ENCODE results near the gene C12orf76.
"Not testable (repeated sequence)": the region's sequence is repeated elsewhere in the genome, so short reads cannot be mapped to it uniquely, and the experiment has no call there.

The C12orf76 gene, protein sequence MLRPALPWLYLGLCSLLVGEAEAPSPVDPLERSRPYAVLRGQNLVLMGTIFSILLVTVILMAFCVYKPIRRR

DNA sequence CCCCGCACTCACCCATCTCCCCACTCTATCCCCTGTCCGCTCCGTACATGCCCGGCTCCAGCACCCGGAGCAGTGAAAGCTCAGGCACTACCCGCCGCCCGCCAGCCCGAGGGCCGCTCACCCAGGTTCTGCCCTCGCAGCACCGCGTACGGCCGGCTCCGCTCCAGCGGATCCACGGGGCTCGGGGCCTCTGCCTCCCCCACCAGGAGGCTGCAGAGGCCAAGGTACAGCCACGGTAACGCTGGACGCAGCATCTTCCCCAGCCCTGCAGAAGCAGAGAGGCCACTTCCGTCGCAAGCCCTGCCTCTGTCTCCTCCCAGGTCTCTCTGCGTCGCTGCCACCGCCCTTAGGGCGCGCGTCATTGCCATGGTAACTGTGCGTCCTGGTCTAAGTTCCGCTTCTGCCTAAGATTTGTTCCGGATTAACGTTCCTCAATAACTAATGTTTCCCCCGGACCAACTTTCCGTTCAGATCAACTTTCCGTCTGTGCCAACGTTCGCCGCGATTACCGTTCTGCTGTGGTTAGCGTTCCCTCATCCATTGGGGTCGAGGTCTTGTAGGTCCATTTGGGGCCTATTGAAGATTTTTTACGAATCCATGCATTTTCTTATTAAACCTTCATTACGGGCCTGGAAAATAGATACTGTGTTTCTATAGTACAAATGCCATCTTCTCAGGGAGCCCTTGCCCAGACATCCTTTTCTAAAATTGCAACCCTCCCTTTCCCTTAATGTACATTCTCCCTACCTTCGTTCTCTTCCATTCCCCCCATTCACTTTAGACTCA is at the start of gene C12orf76:
Gene C12orf76, minus strand, starts transcription at position 281 of the 786 bp plus-strand sequence. Its CDS starts 27 bp downstream, at position 254.
- DNase-seq (ENCODE audit: low read depth in 2 of 2, low spot score in 1 of 2): peak; percentile 72 to 82

DNA sequence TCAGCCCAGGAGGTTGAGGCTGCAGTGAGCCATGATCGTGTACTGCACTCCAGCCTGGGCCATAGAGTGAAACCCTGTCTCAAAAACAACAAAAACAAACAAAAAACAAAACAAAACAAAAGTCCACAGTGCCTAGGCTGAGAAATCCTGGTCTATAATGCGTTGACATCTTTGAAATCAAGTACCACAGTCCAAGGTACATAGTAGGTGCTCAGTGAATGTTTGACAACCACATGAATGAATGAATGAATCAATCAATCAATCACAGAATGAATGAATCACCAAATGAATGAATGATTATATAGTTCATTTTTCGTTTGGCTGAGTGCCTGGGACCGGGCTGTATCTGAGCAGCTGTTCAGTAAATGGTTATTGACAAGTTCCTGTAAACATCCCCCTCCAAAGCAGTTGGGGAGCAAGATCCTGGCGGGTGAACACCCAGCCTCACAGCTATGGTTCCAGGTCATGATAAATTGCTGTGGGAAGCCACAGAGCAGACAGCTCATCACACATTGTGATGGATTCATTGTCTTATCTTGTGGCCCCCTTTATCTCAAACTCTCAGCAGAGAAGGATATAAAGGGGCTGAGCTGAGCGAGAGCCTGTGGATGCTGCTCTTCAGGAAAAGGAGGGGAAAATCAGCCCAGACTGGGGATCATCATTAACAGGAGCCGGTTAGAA is 45.4 kb upstream of the C12orf76 start:
- no peak for DNase-seq (ENCODE audit: low read depth in 2 of 2, low spot score in 1 of 2)

DNA sequence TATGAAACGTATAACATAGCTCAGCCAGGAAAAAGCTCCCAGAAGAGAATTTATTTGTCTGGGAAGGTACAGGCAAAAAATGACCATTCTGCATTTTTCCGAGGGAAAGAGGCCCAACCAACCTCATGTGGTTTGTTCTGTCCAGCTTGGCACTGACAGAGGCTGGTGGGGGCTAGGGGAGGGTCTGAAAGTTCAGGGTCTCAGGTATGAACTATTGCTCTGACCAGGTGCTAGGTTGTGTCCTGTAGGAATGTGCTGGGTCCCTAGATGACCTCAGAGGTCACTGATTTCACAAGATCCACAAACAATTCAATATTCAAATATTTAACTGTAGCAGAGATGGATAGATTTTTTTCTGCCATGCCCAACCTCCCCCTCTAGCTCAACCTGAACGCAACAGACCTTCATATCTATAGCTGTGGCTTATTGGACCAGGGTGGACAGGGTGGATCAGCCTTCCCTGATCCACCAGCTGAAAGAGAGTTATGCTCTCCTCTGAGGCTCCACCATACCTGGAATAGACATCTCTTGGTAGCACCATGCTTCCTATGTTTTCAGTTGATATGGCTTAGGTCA is 42.9 kb upstream of the C12orf76 start:
- DNase-seq (ENCODE audit: low read depth in 2 of 2, low spot score in 1 of 2): no peak

DNA sequence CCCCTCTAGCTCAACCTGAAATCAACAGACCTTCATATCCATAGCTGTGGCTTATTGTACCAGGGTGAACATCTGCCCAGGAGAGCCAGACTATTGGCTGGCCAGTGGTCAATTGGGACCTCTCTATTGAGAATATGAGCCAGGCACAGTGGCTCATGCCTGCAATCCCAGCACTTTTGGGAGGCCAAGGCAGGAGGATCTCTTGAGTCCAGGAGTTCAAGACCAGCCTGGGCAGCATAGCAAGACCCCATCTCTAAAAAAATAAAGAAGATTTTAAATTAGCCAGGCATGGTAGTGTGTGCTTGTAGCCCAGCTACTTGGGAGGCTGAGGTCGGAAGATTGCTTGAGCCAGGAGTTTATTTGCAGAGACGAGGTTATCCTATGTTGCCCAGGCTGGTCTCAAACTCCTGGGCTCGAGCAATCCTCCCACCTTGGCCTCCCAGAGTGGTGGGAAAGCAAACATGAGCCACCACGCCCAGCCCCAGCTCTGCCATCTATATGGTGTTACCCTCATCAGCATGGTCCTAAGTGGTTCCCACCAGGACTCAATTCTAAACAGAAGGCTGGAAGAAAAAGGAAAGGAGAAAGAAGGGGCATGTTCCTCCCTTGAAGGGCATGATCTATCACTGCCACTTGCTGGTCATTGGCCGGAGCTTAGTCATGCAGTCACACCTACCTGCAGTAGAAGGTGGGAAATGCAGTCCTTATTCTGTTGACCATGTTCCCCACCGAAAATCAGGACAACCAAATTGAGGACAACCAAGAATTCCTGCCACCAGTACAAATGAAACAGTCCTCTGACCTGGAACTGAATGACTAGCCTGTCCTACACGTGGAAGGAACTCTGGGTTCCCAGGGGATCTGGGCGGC is 42.2 kb upstream of the C12orf76 start:
- DNase-seq (ENCODE audit: low read depth in 2 of 2, low spot score in 1 of 2): no peak

DNA sequence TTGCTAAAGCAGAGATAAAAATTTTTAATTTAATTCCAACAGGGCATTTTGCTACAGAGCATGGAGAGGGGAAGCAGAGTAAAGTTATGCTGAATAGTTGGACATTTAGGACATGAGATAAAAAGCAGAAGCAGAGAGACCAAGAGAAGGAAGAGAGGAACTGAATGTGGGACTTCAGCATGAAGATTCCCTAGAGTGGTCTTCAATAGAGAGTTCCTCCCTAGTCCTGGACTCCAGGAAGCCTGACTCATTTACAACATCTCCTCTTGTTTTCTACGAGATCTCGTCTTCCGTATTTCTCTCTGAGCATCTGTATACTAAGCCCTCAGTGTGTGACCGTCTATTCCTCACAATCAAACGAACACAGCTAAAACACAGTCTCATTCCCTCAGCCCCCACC is 40.6 kb upstream of the C12orf76 start:
- DNase-seq (ENCODE audit: low read depth in 2 of 2, low spot score in 1 of 2): no peak

DNA sequence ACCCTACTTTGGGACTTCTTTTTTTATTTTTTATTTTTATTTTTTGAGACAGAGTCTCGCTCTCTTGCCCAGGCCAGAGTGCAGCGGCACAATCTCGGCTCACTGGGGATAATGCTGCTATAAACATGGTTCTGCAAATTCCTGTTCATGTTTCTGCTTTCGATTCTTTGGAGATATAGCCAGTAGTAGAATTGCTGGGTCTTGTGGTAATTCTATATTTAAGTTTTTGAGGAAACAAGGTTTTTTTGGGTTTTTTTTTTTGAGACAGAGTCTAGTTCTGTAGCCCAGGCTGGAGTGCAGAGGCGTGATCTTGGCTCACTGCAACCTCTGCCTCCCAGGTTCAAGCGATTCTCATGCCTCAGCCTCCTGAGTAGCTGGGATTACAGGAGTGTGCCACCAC is 39.9 kb upstream of the C12orf76 start:
- not testable (repeated sequence) for DNase-seq (ENCODE audit: low read depth in 2 of 2, low spot score in 1 of 2)

DNA sequence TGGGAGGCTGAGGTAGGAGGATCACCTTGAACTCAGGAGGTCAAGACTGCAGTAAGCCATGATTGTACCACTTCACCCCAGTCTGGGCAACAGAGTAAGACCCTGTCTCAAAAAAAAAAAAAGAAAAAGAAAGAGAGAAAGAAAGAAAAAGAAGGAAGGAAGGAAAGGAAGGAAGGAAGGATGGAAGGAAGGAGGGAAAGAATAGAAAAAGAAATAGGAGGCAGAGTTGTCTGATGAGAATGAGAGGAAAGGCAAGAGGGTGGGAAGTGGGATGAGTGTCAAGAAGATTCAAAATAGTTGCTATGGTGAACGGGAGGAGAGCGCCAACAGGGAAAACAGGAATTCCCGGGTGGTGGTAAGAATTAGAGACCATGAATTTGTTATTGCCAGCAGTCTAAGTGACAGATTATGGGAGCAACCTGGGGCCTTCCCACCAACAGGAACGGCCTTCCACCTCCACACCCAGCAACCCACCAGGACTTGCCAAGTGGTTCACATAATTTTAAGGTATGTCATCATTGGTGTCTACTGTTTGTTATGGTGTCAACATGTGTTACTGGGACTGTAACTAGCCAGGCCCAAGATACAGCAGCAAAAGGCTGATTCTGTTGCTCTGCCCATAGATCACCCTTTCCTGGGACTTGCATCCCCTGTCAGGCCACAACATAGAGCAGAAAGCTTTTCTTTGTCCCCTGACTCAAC is 36.1 kb upstream of the C12orf76 start:
- no peak for DNase-seq (ENCODE audit: low read depth in 2 of 2, low spot score in 1 of 2)

DNA sequence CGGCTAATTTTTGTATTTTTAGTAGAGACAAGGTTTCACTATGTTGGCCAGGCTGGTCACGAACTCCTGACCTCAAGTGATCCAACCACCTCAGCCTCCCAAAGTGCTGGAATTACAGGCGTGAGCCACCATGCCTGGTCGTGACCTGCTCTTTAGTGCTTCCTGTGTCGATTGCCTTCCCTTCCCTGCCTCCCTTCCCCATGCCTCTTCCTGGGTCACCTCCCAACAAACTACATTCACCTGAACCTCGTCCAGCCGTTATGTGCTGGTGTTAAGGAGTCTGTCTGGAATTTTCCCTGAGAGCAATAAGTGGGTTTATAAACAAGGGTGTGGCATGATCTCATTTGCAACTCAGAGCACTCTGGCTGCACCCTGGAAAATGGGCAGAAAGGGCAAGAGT is 32.1 kb upstream of the C12orf76 start:
- DNase-seq (ENCODE audit: low read depth in 2 of 2, low spot score in 1 of 2): no peak

DNA sequence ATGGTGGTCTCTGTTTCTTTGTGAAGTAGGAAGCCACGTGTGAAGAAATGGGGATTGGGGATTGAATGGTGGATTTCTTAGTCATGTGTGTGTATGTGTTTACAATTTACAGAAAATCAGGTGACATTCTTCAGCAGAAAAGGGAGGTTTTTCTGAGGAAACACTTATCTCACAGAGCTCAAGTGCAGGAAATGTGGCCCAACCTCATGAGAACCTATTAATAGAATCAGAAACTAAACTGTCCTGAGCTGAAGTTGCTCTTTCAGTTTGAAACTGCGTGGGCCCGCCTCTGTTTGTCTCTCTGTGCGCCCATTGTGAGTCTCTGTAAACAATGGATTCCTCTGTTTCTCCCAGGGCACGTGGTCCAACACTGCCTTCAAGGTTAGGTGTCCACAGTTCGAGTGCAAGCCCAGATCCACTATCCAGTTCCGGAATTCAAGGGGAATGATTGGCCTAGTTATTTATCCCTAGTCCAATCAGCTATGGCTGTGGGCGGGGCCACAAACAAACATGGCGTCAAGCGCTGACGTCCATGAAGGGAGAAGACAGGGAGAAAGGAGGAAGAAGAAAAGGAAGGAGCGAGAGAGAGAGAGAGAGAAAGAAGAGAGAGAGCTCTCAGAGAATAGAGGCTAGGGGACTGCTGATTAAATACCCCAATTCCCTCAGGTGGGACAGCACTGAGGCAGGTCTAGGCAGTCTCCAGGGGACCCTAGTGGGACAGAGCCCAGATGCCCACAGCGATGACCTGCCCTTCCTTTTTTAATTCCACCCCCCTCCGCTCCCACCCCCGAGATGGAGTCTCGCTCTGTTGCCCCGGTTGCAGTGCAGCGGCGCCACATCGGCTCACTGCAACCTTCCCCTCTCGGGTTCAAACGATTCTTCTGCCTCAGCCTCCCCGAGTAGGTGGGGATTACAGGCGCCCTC is 31.4 kb upstream of the C12orf76 start:
- DNase-seq (ENCODE audit: low read depth in 2 of 2, low spot score in 1 of 2): peak; percentile 17 to 55

DNA sequence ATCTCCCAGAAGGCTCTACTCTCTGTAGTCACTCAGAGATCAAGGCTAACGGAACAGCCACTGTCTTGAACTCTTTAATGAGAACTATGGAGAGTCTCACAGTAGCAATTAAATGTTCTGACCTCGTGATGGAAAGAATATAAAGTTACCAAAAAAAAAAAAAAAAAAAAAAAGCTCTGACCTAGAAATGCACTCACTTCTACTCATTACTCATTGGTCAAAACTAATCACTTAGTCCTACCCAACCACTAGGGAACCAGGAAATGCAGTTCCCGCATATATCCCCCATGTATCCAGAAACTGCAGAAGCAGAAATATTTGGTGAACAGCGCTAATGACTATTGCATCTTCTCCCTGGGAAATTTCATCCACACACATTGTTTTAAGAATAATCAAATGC is 29.5 kb upstream of the C12orf76 start:
- DNase-seq (ENCODE audit: low read depth in 2 of 2, low spot score in 1 of 2): no peak

DNA sequence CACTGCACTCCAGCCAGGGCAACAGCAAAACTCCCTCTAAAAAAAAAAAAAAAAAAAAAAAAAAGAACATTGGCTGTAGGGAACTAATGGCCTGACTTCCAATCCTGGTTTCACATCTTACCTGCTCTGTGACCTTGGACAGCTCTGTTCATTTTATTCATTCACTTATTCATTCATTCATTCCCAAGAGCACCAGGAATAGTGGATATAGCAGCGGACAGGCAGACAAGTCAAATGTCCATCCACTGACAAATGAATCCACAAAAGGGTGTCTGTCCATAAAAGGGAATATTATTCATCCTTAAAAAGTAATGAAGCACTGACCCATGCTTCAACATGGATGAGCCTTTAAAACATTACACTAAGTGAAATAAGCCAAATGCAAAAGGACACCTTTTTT is 27.6 kb upstream of the C12orf76 start:
- no peak for DNase-seq (ENCODE audit: low read depth in 2 of 2, low spot score in 1 of 2)

DNA sequence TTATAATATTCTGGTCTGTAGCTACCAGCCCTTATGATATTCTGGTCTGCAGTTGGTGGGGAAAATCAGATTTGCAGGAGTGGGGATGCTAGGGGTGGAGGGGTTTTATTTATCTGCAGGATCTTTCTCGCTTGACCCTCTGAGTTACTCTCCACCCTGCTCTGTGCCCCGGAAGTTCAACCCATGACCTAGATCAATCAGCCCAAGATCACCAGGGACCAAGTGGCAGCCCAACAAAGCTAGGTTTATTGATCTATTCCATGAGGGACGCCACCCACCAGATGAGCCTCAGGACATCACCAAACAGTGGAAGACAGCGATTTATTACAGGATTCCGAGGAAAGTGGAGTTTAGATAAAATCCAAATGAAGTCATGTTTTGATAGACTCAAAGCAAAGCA is 25.8 kb upstream of the C12orf76 start:
- DNase-seq (ENCODE audit: low read depth in 2 of 2, low spot score in 1 of 2): no peak

DNA sequence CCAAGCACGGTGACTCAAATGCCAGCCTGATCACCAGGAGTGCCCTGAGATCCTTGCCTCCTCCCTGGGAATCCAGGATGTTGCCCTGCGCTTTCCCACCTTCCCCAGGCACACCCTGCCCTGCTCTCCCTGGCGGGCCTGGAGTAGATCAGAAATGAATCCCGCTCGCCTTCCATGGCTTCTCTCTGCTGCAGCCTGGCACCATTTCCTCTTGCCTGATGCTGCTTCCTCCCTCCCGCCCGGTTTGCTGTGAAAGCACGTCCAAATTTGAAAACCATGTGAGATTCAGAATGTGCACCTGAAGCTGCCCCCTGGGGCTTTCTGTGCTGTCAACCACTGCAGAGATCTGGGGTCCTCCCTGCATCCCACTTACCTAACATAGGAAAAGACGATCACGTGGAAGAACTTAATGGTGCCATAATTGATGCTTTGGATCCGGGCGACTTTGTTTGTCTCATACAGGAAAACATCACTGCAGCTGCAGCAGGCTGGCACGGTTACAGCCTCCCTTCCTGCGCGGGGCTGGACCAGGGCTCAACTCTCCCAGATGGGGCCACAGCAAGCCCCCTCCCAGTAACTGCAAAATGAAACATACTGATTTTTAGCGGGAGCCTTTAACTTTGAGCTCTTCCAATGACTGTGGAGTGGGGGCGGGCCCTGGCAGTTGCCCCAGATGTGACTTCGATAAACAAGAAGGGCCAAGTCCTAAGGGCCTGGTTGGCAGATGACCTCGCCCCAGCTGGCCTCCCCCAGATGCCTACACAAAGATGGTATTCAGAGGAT is 24.9 kb upstream of the C12orf76 start:
- no peak for DNase-seq (ENCODE audit: low read depth in 2 of 2, low spot score in 1 of 2)

DNA sequence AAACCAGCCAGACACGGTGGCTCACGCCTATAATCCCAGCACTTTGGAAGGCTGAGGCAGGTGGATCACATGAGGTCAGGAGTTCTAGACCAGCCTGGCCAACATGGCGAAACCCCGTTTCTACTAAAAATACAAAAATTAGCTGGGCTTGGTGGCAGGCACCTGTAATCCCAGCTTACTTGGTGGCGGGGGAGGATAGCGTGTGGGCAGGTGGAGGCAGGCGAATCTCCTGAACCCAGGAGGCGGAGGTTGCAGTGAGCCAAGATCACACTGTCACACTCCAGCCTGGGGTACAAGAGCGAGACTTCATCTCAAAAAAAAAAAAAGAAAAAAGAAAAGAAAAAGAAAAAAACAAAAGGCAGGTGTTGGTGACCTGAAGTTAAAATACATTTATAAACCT is 24.3 kb upstream of the C12orf76 start:
- not testable (repeated sequence) for DNase-seq (ENCODE audit: low read depth in 2 of 2, low spot score in 1 of 2)

DNA sequence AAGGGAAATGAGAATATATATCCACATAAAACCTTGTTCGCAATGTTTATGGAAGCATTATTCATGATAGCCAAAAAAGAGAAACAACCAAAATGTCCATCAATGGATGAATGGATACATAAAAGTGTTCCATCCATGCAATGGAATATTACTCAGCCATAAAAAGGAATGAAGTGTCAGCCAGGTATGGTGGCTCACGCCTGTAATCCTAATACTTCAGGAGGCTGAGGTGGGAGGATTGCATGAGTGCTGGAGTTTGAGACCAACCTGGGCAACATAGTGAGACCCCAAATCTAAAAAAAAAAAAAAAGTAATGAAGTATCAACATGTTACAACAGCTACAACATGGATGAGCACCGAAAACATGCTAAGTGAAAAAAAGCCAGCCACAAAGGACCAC is 23.6 kb upstream of the C12orf76 start:
- no peak for DNase-seq (ENCODE audit: low read depth in 2 of 2, low spot score in 1 of 2)

DNA sequence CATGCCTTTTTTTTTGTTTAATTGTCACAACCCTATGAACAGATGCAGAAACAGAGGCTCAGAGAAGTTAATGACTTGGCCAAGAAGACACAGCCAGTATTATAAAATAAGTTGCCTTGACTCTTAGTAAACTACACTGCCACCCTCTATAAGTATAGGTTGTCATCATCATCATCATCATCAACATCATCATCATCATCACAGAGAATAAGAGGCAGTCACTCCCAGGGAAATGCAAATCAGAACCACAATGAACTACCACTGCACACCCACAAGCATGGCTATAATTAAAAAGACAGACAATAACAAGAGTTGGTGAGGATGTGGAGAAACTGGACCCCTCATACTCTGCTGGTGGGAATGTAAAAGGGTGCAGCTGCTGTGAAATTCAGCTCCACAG is 23.2 kb upstream of the C12orf76 start:
- DNase-seq (ENCODE audit: low read depth in 2 of 2, low spot score in 1 of 2): no peak

DNA sequence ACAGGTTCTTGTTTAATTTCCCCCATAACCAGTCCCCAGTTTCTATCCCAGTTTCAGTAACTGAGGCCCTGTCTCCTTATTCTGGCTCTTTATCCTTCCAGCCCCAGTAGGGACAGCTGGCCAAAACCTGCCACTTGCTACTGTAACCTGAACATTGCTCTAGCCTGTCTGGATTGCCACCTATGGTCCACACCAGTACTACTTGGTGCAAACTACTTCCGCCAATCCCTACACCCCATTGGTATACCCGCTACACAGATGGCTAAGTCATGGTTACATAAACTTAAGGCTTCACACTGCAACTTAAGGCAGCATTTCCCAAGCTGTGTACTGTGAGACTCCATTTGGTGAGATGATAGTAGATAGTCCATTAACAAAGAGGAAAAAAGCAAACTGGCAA is 20.3 kb upstream of the C12orf76 start:
- DNase-seq (ENCODE audit: low read depth in 2 of 2, low spot score in 1 of 2): no peak

DNA sequence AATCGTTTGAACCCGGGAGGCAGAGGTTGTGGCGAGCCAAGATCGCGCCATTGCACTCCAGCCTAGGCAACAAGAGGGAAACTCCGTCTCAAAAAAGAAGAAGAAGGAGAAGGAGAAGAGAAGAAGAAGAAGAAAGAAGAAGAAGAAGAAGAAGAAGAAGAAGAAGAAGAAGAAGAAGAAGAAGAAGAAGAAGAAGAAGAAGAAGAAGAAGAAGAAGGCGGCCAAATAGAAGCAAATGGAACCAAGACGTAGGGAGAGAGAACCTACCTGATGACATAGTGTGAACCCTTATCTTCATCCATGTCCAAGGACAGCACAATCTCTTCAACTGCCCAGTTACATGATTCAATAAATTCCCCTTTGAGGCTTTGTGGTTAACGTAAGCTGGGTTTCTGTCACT is 19.8 kb upstream of the C12orf76 start:
- DNase-seq (ENCODE audit: low read depth in 2 of 2, low spot score in 1 of 2): not testable (repeated sequence)

DNA sequence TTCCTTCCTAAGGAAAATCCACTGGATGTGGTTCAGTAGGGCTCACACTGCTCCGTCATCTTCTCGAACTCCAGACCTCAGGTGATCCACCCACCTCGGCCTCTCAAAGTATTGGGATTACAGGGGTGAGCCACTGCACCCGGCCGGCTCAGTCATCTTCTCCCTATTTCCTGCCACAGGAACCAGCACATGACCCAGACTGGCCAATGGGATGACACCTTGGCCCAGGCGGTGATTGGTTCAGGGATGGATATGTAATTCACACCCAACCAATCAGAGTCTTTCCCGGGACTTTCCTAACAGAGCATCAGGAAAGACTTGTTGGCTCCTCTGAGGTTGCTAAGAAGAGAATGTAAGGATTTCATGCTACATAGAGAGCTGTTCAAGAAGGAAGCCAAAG is 19.2 kb upstream of the C12orf76 start:
- DNase-seq (ENCODE audit: low read depth in 2 of 2, low spot score in 1 of 2): no peak

All from stimulated activated CD8-positive, alpha-beta memory T cell treated with anti-CD3 and anti-CD28 coated beads, Interleukin-4, amount 100 ng/mL, for 1 hour (primary cell).